Measurements from ENCODE around the gene ZCCHC9.
"Not testable (repeated sequence)": the region's sequence is repeated elsewhere in the genome, so short reads cannot be mapped to it uniquely, and the experiment has no call there.

Gene ZCCHC9

GRCh38 chr5:81308836-81309235 lies 7.4 kb downstream of the ZCCHC9 start:
- no peak for DNase-seq

GRCh38 chr5:81310402-81311063 lies 9.1 kb downstream of the ZCCHC9 start:
- DNase-seq, result no peak

- DNase-seq, result no peak
Observed at GRCh38 chr5:81313278-81313677, 11.9 kb downstream of the ZCCHC9 start.

- no peak for DNase-seq
Observed at GRCh38 chr5:81313686-81314085, 12.3 kb downstream of the ZCCHC9 start.

- DNase-seq, result no peak
Observed at GRCh38 chr5:81314581-81314980, 13.2 kb downstream of the ZCCHC9 start.

GRCh38 chr5:81315336-81315735 lies 13.9 kb downstream of the ZCCHC9 start:
- DNase-seq, result no peak

GRCh38 chr5:81315830-81316229 lies 14.4 kb downstream of the ZCCHC9 start:
- DNase-seq, result no peak

GRCh38 chr5:81316571-81316970 lies 15.2 kb downstream of the ZCCHC9 start:
- no peak for DNase-seq

- DNase-seq, result no peak
Observed at GRCh38 chr5:81317536-81317935, 16.1 kb downstream of the ZCCHC9 start.

GRCh38 chr5:81326554-81326953 lies 25.2 kb downstream of the ZCCHC9 start:
- DNase-seq, result no peak

GRCh38 chr5:81334304-81335061 lies 33.1 kb downstream of the ZCCHC9 start:
- no peak for DNase-seq

GRCh38 chr5:81335946-81336345 lies 34.6 kb downstream of the ZCCHC9 start:
- DNase-seq, result no peak

- DNase-seq, result no peak
Observed at GRCh38 chr5:81336556-81336955, 35.2 kb downstream of the ZCCHC9 start.

GRCh38 chr5:81337803-81338202 lies 36.4 kb downstream of the ZCCHC9 start:
- no peak for DNase-seq

GRCh38 chr5:81338213-81338612 lies 36.8 kb downstream of the ZCCHC9 start:
- DNase-seq, result not testable (repeated sequence)

- no peak for DNase-seq
Observed at GRCh38 chr5:81344736-81345135, 43.3 kb downstream of the ZCCHC9 start.

- DNase-seq, result no peak
Observed at GRCh38 chr5:81345411-81346003, 44.1 kb downstream of the ZCCHC9 start.

- DNase-seq, result no peak
Observed at GRCh38 chr5:81349161-81349560, 47.8 kb downstream of the ZCCHC9 start.

- DNase-seq, result no peak
Observed at GRCh38 chr5:81350507-81350906, 49.1 kb downstream of the ZCCHC9 start.

GRCh38 chr5:81353189-81353588 lies 51.8 kb downstream of the ZCCHC9 start:
- DNase-seq, result no peak

- DNase-seq, result no peak
Observed at GRCh38 chr5:81354093-81354492, 52.7 kb downstream of the ZCCHC9 start.

- no peak for DNase-seq
Observed at GRCh38 chr5:81355291-81356251, 54.2 kb downstream of the ZCCHC9 start.

GRCh38 chr5:81359108-81359507 lies 57.7 kb downstream of the ZCCHC9 start:
- DNase-seq, result no peak
